ENCODE measurements around the gene CEP112.

DNA sequence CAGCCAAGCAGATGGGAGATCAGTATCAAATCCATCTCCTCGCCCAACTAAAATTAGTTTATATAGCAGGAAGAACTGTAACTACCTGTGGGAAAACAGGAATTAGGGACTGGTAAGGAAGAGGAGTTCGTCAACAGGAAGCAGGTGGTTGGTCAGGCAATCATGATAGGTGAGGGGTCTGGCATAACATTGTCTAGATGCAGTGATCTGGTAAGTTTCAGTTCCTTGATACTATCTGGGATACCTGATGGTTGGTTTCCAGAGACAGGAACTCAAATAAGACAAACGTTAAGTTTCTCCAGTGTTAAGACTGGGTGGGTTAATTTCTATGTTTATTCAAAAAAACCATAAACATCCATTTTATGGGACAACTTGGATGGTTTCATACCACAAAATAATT lies 53.8 kb downstream of the CEP112 start:
- no peak for TF ChIP-seq EZH2 (conservative IDR thresholded peaks at IDR 0.05; ENCODE audit: low read depth, low read length)
- TF ChIP-seq MAZ (IDR thresholded peaks at IDR 0.05; ENCODE audit: borderline replicate concordance, low read depth, low read length), result no peak
- no peak for TF ChIP-seq MAZ (CRISPR knock-in tag; IDR thresholded peaks at IDR 0.05; ENCODE audit: low read depth)
- TF ChIP-seq, protein P1, sequence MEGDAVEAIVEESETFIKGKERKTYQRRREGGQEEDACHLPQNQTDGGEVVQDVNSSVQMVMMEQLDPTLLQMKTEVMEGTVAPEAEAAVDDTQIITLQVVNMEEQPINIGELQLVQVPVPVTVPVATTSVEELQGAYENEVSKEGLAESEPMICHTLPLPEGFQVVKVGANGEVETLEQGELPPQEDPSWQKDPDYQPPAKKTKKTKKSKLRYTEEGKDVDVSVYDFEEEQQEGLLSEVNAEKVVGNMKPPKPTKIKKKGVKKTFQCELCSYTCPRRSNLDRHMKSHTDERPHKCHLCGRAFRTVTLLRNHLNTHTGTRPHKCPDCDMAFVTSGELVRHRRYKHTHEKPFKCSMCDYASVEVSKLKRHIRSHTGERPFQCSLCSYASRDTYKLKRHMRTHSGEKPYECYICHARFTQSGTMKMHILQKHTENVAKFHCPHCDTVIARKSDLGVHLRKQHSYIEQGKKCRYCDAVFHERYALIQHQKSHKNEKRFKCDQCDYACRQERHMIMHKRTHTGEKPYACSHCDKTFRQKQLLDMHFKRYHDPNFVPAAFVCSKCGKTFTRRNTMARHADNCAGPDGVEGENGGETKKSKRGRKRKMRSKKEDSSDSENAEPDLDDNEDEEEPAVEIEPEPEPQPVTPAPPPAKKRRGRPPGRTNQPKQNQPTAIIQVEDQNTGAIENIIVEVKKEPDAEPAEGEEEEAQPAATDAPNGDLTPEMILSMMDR (CRISPR knock-in tag; IDR thresholded peaks at IDR 0.05), result no peak
- no peak for TF ChIP-seq ZNF572 (CRISPR knock-in tag; IDR thresholded peaks at IDR 0.05)
- TF ChIP-seq, protein P2, sequence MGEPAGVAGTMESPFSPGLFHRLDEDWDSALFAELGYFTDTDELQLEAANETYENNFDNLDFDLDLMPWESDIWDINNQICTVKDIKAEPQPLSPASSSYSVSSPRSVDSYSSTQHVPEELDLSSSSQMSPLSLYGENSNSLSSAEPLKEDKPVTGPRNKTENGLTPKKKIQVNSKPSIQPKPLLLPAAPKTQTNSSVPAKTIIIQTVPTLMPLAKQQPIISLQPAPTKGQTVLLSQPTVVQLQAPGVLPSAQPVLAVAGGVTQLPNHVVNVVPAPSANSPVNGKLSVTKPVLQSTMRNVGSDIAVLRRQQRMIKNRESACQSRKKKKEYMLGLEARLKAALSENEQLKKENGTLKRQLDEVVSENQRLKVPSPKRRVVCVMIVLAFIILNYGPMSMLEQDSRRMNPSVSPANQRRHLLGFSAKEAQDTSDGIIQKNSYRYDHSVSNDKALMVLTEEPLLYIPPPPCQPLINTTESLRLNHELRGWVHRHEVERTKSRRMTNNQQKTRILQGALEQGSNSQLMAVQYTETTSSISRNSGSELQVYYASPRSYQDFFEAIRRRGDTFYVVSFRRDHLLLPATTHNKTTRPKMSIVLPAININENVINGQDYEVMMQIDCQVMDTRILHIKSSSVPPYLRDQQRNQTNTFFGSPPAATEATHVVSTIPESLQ (CRISPR knock-in tag; conservative IDR thresholded peaks at IDR 0.05), result no peak
- TF ChIP-seq, protein P3, sequence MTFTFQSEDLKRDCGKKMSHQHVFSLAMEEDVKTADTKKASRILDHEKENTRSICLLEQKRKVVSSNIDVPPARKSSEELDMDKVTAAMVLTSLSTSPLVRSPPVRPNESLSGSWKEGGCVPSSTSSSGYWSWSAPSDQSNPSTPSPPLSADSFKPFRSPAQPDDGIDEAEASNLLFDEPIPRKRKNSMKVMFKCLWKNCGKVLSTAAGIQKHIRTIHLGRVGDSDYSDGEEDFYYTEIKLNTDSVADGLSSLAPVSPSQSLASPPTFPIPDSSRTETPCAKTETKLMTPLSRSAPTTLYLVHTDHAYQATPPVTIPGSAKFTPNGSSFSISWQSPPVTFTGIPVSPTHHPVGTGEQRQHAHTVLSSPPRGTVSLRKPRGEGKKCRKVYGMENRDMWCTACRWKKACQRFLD (CRISPR knock-in tag; IDR thresholded peaks at IDR 0.05; ENCODE audit: borderline replicate concordance), result no peak
- TF ChIP-seq, protein P4, sequence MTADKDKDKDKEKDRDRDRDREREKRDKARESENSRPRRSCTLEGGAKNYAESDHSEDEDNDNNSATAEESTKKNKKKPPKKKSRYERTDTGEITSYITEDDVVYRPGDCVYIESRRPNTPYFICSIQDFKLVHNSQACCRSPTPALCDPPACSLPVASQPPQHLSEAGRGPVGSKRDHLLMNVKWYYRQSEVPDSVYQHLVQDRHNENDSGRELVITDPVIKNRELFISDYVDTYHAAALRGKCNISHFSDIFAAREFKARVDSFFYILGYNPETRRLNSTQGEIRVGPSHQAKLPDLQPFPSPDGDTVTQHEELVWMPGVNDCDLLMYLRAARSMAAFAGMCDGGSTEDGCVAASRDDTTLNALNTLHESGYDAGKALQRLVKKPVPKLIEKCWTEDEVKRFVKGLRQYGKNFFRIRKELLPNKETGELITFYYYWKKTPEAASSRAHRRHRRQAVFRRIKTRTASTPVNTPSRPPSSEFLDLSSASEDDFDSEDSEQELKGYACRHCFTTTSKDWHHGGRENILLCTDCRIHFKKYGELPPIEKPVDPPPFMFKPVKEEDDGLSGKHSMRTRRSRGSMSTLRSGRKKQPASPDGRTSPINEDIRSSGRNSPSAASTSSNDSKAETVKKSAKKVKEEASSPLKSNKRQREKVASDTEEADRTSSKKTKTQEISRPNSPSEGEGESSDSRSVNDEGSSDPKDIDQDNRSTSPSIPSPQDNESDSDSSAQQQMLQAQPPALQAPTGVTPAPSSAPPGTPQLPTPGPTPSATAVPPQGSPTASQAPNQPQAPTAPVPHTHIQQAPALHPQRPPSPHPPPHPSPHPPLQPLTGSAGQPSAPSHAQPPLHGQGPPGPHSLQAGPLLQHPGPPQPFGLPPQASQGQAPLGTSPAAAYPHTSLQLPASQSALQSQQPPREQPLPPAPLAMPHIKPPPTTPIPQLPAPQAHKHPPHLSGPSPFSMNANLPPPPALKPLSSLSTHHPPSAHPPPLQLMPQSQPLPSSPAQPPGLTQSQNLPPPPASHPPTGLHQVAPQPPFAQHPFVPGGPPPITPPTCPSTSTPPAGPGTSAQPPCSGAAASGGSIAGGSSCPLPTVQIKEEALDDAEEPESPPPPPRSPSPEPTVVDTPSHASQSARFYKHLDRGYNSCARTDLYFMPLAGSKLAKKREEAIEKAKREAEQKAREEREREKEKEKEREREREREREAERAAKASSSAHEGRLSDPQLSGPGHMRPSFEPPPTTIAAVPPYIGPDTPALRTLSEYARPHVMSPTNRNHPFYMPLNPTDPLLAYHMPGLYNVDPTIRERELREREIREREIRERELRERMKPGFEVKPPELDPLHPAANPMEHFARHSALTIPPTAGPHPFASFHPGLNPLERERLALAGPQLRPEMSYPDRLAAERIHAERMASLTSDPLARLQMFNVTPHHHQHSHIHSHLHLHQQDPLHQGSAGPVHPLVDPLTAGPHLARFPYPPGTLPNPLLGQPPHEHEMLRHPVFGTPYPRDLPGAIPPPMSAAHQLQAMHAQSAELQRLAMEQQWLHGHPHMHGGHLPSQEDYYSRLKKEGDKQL (CRISPR knock-in tag; IDR thresholded peaks at IDR 0.05; ENCODE audit: low read depth), result no peak

Data from HepG2 (cell line).